ENCODE data around the gene PAM16. TPM values are rescaled to one million over a fixed set of nuclear protein-coding genes. Genes with fewer than 3 reads are reported as not detected.

PAM16 gene
- total and polyA plus RNA-seq, 4 donors: 14.0 to 70.5 (median 29.6) TPM

DNA sequence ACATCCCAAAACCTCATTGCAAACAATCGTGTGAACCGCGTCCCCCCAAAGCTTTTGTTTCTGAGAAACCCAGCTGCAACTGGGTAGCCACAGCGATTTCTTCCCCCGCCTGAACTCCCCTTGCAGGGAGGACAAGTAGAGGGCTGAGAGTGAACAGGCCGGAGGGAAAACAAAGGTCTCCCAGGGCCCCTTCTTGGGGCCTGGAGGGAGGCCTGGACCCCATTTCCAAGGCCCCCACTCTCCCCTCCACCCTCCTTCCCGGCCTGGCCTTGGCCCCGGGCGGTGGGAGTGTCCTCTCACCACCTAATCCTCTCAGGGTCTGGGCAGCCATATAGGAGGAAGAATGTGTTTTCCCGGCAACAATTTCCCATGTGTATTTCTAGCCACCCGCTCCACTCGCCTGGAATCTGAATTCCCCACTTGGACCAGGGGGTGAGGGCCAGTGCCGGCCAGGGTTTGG, 32.6 kb downstream of the PAM16 start:
- peaks cover 10 to 49% (median 30%) of the 10 kb centered on the region in 4 donors for H3K4me1 ChIP-seq (ENCODE audit: control insufficient read depth in 4 of 4, insufficient read depth in 4 of 4, low read length in 3 of 4)
- H3K36me3 ChIP-seq (ENCODE audit: control insufficient read depth in 4 of 4, insufficient read depth in 3 of 4, low read depth in 1 of 4, low read length in 3 of 4): no peaks in the 10 kb centered on the region
- 84% methylated on average over 13 of the region's 13 CpGs for WGBS
- no peaks in the 10 kb centered on the region for H3K9me3 ChIP-seq (ENCODE audit: control insufficient read depth in 4 of 4, low read length in 3 of 4)
- no peak overlapping the region for H3K4me3 ChIP-seq (ENCODE audit: low read depth in 1 of 3, low read length in 3 of 3)
- no peak overlapping the region for H3K9ac ChIP-seq (ENCODE audit: low read depth in 1 of 2, low read length in 2 of 2)
- no peak for DNase-seq (ENCODE audit: low spot score)
- no peak for TF ChIP-seq RAD21 (IDR thresholded peaks at IDR 0.05)
- TF ChIP-seq, protein P1, sequence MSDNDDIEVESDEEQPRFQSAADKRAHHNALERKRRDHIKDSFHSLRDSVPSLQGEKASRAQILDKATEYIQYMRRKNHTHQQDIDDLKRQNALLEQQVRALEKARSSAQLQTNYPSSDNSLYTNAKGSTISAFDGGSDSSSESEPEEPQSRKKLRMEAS (IDR thresholded peaks at IDR 0.05): no peak
- TF ChIP-seq FOXA1 (IDR thresholded peaks at IDR 0.05): no peak
- no peak for TF ChIP-seq EGR1 (IDR thresholded peaks at IDR 0.05; ENCODE audit: low read depth in 2 of 2)
- TF ChIP-seq GABPA (IDR thresholded peaks at IDR 0.05 in 1 of 2, conservative IDR thresholded peaks at IDR 0.05 in 1 of 2): no peak
- TF ChIP-seq, protein P2, sequence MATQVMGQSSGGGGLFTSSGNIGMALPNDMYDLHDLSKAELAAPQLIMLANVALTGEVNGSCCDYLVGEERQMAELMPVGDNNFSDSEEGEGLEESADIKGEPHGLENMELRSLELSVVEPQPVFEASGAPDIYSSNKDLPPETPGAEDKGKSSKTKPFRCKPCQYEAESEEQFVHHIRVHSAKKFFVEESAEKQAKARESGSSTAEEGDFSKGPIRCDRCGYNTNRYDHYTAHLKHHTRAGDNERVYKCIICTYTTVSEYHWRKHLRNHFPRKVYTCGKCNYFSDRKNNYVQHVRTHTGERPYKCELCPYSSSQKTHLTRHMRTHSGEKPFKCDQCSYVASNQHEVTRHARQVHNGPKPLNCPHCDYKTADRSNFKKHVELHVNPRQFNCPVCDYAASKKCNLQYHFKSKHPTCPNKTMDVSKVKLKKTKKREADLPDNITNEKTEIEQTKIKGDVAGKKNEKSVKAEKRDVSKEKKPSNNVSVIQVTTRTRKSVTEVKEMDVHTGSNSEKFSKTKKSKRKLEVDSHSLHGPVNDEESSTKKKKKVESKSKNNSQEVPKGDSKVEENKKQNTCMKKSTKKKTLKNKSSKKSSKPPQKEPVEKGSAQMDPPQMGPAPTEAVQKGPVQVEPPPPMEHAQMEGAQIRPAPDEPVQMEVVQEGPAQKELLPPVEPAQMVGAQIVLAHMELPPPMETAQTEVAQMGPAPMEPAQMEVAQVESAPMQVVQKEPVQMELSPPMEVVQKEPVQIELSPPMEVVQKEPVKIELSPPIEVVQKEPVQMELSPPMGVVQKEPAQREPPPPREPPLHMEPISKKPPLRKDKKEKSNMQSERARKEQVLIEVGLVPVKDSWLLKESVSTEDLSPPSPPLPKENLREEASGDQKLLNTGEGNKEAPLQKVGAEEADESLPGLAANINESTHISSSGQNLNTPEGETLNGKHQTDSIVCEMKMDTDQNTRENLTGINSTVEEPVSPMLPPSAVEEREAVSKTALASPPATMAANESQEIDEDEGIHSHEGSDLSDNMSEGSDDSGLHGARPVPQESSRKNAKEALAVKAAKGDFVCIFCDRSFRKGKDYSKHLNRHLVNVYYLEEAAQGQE (IDR thresholded peaks at IDR 0.05): no peak
- TF ChIP-seq HNF4G (IDR thresholded peaks at IDR 0.05): no peak
- TF ChIP-seq, protein P3, sequence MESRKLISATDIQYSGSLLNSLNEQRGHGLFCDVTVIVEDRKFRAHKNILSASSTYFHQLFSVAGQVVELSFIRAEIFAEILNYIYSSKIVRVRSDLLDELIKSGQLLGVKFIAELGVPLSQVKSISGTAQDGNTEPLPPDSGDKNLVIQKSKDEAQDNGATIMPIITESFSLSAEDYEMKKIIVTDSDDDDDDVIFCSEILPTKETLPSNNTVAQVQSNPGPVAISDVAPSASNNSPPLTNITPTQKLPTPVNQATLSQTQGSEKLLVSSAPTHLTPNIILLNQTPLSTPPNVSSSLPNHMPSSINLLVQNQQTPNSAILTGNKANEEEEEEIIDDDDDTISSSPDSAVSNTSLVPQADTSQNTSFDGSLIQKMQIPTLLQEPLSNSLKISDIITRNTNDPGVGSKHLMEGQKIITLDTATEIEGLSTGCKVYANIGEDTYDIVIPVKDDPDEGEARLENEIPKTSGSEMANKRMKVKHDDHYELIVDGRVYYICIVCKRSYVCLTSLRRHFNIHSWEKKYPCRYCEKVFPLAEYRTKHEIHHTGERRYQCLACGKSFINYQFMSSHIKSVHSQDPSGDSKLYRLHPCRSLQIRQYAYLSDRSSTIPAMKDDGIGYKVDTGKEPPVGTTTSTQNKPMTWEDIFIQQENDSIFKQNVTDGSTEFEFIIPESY (IDR thresholded peaks at IDR 0.05): no peak
- no peak for TF ChIP-seq HNF4A (conservative IDR thresholded peaks at IDR 0.05)
- no peak for TF ChIP-seq FOXA2 (IDR thresholded peaks at IDR 0.05)
- TF ChIP-seq SP1 (IDR thresholded peaks at IDR 0.05): no peak
- no peak for TF ChIP-seq YY1 (IDR thresholded peaks at IDR 0.05)
- no peak for TF ChIP-seq NR2F2 (IDR thresholded peaks at IDR 0.05)
- TF ChIP-seq TAF1 (conservative IDR thresholded peaks at IDR 0.05): no peak
- no peak for TF ChIP-seq RXRA (IDR thresholded peaks at IDR 0.05)
- TF ChIP-seq, protein P4, sequence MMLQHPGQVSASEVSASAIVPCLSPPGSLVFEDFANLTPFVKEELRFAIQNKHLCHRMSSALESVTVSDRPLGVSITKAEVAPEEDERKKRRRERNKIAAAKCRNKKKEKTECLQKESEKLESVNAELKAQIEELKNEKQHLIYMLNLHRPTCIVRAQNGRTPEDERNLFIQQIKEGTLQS (IDR thresholded peaks at IDR 0.05): no peak
- TF ChIP-seq, protein P5, sequence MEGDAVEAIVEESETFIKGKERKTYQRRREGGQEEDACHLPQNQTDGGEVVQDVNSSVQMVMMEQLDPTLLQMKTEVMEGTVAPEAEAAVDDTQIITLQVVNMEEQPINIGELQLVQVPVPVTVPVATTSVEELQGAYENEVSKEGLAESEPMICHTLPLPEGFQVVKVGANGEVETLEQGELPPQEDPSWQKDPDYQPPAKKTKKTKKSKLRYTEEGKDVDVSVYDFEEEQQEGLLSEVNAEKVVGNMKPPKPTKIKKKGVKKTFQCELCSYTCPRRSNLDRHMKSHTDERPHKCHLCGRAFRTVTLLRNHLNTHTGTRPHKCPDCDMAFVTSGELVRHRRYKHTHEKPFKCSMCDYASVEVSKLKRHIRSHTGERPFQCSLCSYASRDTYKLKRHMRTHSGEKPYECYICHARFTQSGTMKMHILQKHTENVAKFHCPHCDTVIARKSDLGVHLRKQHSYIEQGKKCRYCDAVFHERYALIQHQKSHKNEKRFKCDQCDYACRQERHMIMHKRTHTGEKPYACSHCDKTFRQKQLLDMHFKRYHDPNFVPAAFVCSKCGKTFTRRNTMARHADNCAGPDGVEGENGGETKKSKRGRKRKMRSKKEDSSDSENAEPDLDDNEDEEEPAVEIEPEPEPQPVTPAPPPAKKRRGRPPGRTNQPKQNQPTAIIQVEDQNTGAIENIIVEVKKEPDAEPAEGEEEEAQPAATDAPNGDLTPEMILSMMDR (IDR thresholded peaks at IDR 0.05; ENCODE audit: low read depth, low read length, missing input control): no peak
- no peak for TF ChIP-seq JUND (IDR thresholded peaks at IDR 0.05)
- H3K27me3 ChIP-seq (ENCODE audit: control insufficient read depth in 4 of 4, insufficient read depth in 4 of 4, low read length in 3 of 4): peaks cover 0 to 4% (median 0%) of the 10 kb centered on the region in 4 donors
- peak overlapping the region in 1 of 2 donors; percentile 38 for H3K27ac ChIP-seq (ENCODE audit: low read depth in 1 of 2, low read length in 2 of 2)
